Chondrocyte (in vitro differentiated cells): ENCODE data around the gene KATNB1. TPM values are rescaled to one million over a fixed set of nuclear protein-coding genes. Genes with fewer than 3 reads are reported as not detected.

Experiments
- DNase-seq: peaks from one replicate; pipeline ENCODE4 v3.0.0; 2021; ENCODE audit warnings: mixed read lengths, low spot score
- H3K27ac Mint-ChIP-seq: one replicate; pipeline ENCODE4 v1.8.0; 2021; ENCODE audit warnings: mild to moderate bottlenecking, moderate library complexity, mixed read lengths; ENCODE audit not compliant: unreplicated experiment
- H3K27me3 Mint-ChIP-seq: 2 replicates; pipeline ENCODE4 v1.8.0; 2021; ENCODE audit warnings: low read depth, mixed read lengths
- H3K36me3 Mint-ChIP-seq: 2 replicates; pipeline ENCODE4 v1.8.0; 2021; ENCODE audit warnings: low read depth, mixed read lengths
- H3K4me1 Mint-ChIP-seq: 2 replicates; pipeline ENCODE4 v1.8.0; 2021; ENCODE audit warnings: low read depth, mild to moderate bottlenecking, mixed read lengths
- H3K4me3 Mint-ChIP-seq: one replicate; pipeline ENCODE4 v1.8.0; 2021; ENCODE audit warnings: mild to moderate bottlenecking, moderate library complexity, mixed read lengths; ENCODE audit not compliant: unreplicated experiment
- H3K9me3 Mint-ChIP-seq: 2 replicates; pipeline ENCODE4 v1.8.0; 2021; ENCODE audit warnings: low read depth, mixed read lengths
- CTCF ChIP-seq: fragments of 200-600 bp; sonication (generic); IDR thresholded peaks from 2 replicates; pipeline ENCODE4 v1.5.0; 2021; ENCODE audit warnings: antibody characterized with exemption, mild to moderate bottlenecking, moderate library complexity
- total RNA-seq: library from RNA; stranded (reverse); gene quantifications from 3 replicates; pipeline ENCODE4 v1.2.1, GENCODE V29; 2021

KATNB1 gene
- total RNA-seq, 1 donor from 2014 or later, result 14.0 TPM

GRCh38 chr16:57800200-57801097, 64.9 kb downstream of the KATNB1 start:
- H3K27me3 Mint-ChIP-seq, result no peaks in the 10 kb centered on the region

DNA sequence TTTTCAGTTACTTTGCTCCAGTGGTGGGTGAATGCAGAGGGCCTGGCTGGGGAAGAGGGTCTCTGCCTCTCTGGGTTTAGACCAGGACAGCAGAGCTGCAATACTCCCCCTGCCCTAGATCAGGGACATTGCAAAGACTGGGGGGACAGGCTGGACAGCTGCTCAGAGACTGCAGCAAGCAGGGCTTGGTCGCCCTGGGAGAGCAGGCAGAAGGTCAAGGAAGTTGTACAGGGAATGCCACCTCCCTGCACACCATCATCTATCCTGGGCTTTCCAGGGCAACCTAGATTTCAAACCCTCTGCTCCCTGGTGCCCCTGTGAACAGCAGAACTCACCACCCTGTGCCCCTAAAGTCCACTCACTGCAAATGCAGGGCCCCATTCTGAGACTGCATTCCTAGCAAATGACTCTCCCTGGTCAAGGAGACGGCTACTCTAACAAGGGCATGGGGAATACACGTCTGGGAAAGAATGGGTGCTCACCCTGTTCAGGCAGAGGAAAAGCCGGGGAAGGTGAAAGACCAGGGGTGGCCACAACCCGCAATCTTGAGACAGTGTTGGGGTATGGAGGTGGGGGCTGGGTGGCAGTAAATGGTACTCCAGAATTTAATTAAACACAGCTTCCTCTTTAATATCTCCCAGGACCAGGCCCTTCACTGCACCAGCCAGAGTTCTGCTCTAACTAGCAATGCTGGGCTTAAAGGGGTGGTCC, 65.7 kb downstream of the KATNB1 start:
- H3K27ac Mint-ChIP-seq, result peak overlapping the region; percentile 92
- peak; percentile 41 for TF ChIP-seq CTCF
- no peak for DNase-seq
- H3K27me3 Mint-ChIP-seq, result no peaks in the 10 kb centered on the region
- peaks cover 5% of the 10 kb centered on the region for H3K36me3 Mint-ChIP-seq
- H3K4me3 Mint-ChIP-seq, result peak overlapping the region; percentile 84
- no peaks in the 10 kb centered on the region for H3K9me3 Mint-ChIP-seq
- H3K4me1 Mint-ChIP-seq, result peaks cover 70% of the 10 kb centered on the region

More at GRCh38 chr16:57800200-57801097, 64.9 kb downstream of the KATNB1 start:
- Mint-ChIP-seq H3K4me1 (peaks cover 70% of the 10 kb centered on the region), H3K9me3 (no peaks in the 10 kb centered on the region), H3K36me3 (peaks cover 5% of the 10 kb centered on the region), H3K4me3 (peak overlapping the region; percentile 84), H3K27ac (peak overlapping the region; percentile 92)
- DNase-seq, result no peak
- no peak for TF ChIP-seq CTCF

DNA sequence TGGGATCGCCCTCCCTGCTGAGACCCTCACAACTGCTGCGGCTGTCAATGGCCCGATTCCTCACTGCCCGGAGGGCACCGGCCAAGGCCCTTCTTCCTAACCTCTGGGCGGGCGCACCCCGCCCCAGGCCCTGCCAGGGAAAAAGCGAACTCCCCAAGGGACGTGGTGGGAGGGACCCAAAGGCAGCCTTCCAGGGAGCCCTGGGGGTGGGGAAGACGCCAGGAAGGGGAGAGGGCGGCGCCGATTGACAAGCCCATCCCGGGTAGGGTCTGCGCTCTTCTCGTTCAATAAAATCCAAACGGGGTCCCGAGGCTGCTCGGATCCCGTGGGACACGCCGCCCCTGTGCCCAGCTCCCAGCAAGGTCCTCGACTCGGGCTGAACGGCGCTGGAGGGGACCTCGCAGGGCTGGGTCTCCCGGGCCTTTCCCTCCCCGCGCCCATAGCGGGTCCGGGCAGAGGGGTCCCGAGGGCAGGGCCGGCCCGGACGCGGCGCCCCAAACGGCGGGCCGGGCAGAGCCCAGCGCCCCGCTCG, 66.3 kb downstream of the KATNB1 start:
- DNase-seq, result no peak
- H3K27ac Mint-ChIP-seq, result peak overlapping the region; percentile 92
- no peaks in the 10 kb centered on the region for H3K27me3 Mint-ChIP-seq
- peak overlapping the region; percentile 84 for H3K4me3 Mint-ChIP-seq
- TF ChIP-seq CTCF, result no peak
- H3K4me1 Mint-ChIP-seq, result peaks cover 71% of the 10 kb centered on the region
- H3K36me3 Mint-ChIP-seq, result peaks cover under 1% of the 10 kb centered on the region
- H3K9me3 Mint-ChIP-seq, result no peaks in the 10 kb centered on the region

DNA sequence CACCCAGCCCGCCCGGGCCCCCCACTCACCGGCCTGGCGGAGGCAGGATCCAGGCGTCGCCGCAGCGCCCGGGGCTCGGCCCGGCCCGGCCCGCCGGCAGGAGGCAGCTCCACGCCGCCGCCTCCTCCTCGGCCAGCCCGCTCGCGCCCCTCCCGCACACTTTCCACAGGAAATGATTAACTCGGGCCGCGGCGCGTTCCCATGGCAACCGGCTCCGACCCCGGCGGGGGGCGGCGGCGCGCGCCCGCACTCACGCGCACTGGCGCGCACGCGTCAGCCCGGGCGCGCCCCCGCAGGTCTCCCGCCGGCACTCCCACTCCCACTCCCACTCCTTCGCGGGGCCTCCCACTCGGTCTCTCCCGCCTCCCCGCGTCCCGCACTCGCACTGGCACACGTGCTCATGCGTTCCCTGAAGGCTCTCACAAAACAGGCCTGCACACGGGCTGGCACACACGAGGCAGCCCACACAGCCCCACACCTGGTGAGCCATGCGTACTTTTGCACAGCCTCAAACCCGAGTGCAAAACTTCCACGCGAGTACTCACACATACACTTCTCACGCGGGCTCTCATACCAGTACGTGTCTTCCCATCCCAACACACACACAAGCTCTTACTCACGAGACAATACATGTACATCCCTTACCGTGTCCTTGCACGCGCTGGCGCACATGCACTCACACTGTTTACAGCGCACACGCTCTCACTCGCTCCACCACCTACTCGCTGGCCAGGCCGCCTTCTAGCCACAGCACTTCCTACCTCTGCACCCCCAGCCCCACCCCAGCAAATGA, 67.0 kb downstream of the KATNB1 start, which contains the start of gene KIFC3:
Gene KIFC3, minus strand, starts transcription at position 151 of the 793 bp plus-strand sequence. CDS start 4,248 bp downstream, outside the sequence.
- DNase-seq, result no peak
- TF ChIP-seq CTCF, result peak; percentile 52
- Mint-ChIP-seq H3K27me3 (no peaks in the 10 kb centered on the region), H3K4me1 (peaks cover 72% of the 10 kb centered on the region), H3K4me3 (peak within 1 kb of the TSS; percentile 85), H3K36me3 (no peaks in the 10 kb centered on the region), H3K9me3 (no peaks in the 10 kb centered on the region), H3K27ac (peak within 1 kb of the TSS; percentile 96)
